GM12801 (cell line): ENCODE data around the gene FBXW4.

ENCODE experiments used
- TF ChIP-seq, protein P1 (sequence below): IDR thresholded peaks from one replicate; pipeline ENCODE4 v1.5.1; 2011; ENCODE audit warnings: control low read depth; ENCODE audit not compliant: insufficient read length; ENCODE audit errors: extremely low read depth

FBXW4 gene

DNA sequence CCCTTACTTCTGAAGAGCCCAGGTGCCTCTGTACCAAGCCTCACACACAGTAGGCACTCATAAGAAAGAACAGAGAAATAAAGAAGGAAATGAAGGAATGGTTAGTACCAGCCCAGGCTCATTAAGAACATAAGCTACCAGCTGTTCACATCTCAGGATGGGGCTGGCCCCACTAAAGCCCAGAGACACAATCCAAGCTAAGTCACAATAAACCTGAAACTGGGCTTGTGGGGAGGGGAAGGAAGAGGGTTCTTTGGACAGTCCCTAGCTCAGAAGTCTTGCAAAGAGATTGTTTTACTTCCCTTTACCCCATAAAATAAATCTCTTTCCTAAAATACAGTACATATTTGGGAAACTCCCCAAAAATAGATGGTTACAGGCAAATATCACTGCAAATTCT, 24.3 kb downstream of the FBXW4 start:
- TF ChIP-seq, protein P1, sequence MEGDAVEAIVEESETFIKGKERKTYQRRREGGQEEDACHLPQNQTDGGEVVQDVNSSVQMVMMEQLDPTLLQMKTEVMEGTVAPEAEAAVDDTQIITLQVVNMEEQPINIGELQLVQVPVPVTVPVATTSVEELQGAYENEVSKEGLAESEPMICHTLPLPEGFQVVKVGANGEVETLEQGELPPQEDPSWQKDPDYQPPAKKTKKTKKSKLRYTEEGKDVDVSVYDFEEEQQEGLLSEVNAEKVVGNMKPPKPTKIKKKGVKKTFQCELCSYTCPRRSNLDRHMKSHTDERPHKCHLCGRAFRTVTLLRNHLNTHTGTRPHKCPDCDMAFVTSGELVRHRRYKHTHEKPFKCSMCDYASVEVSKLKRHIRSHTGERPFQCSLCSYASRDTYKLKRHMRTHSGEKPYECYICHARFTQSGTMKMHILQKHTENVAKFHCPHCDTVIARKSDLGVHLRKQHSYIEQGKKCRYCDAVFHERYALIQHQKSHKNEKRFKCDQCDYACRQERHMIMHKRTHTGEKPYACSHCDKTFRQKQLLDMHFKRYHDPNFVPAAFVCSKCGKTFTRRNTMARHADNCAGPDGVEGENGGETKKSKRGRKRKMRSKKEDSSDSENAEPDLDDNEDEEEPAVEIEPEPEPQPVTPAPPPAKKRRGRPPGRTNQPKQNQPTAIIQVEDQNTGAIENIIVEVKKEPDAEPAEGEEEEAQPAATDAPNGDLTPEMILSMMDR: no peak

DNA sequence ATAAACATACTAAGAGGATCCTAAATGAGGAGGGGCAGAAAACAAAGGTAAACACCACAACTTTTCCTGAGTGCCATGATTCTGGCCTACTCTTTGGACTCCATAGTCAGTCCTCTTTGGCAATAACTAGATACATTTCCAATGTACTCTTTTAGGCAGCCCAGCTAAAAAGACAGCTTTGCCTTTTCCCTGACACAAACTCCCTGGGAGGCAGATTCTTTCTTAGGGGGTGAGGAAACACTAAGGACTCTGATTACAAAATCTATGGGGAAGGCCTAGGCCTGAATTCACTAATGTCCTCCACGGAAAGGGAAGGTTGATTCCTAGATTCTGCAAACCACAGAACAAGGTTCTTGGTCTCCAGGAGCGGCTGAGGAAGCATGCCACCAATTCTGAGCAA, 25.8 kb downstream of the FBXW4 start:
- TF ChIP-seq, protein P1: no peak

DNA sequence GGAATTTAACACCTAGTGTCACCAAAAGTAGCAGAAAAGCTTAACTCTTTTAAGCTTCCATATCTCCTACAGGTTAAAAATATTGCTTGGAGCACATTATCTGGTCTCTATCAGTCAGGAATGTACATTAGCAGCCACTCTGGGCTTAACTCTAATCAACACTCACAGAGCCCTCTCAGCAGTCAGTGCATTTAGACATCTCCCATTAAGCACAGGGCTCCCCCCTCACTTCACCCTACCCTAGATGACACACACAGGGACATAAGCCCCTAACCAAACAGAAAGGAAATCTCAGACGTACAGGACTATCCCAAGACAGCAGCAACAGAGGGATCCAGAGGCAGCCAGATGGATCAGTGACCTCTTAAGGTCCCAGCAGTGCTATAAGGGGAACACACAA, 26.4 kb downstream of the FBXW4 start:
- TF ChIP-seq, protein P1: no peak

DNA sequence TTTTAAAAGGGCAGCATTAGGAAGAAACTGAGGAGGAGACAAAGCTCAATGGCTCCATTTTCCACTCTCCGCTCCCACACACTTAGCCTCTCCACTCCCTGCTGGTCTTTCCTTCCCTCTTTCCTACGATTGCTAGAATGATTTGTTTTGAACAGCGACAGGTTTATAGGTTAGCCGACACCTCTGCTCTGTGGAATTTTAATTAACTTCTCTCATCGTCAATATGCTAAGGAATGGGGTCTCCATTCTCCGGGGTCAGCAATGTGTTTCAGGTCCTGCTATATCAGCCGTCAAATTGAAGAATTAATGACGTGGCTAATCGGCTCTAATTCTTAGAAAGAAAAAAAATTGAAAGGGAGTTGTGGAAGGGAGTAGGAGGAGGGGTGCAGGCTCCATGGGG, 28.9 kb downstream of the FBXW4 start:
- TF ChIP-seq, protein P1: no peak

DNA sequence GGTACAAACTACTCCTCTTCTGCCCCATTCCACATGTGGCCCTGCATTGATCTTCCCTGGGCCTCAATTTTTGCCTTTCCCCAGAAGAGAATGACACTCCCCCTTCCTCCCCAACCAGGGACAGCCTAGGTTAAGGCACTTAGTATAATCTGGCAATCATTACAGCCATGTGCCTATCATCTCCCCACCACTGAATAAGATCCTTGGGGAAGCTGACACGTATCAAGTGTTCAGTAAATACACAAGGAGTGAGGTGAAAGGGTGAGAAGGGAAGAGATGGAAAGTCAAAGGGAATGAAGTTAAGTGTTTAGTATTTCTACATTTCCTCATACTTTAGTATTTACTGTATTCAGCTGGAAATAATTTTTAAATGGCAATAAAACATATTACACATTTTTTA, 31.9 kb downstream of the FBXW4 start:
- TF ChIP-seq, protein P1: no peak

DNA sequence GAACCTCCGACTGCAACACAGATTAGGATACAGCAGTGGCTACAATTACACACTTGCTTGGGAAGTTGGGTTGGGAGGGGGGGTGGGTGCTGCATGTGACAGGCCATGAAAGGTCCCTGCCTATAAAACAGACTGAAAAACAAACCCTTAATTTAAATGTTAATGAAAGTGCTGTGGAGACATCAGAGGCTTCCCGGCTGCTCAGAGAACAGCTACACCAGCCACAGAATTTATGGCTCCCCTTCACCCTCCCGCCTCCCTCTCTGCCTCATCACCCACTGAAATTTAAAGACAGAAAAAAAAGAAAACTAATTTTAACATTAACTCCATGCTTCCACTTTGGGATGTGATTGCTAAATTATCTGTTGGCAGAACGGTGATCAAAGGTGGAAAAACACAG, 34.7 kb downstream of the FBXW4 start:
- TF ChIP-seq, protein P1: no peak

DNA sequence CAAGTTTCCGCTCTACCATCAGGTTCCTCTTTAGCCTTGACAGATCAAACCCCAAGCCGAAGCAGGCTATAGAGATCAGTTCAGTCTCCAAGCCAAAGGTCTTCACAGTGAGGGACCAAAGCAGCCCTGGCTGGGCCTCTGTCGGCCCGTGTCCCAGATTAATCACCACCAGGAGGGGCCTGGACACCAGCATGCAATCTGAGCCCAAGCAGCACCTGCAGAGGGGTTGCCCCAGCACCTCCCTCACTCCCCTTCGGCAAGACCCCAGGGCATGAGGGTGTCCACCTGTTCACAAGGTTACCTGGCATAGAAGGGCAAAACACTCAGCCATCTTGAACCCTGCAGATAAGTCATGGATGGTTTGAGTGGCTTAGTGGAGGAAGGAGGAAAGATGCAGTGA, 36.0 kb downstream of the FBXW4 start:
- TF ChIP-seq, protein P1: no peak

DNA sequence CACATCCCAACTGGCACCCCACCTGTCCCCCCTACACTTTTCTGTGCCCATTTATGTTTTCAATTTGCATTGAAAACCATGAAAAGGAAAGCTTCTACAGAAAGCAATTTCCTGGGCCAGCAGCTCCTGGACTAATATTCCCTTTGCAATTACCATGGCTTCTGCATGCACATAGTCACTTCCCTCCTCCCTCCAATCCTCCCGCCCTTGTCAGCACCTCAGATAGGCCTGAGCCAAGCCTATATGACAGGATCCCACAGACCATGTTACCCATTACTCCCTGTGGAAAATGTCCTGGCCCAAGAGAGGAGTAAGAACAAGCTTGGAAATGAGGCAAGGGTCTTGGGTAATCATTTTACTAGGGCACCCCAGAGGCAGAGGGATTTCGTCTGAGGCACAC, 38.1 kb downstream of the FBXW4 start:
- TF ChIP-seq, protein P1: no peak
